Calu3 (cell line): Measurements from ENCODE around the gene WEE2. TPM values are rescaled to one million over a fixed set of nuclear protein-coding genes. Genes with fewer than 3 reads are reported as not detected.

Experiments
- BruUV-seq: library from RNA; stranded (reverse); fragments of 400-500 nt; replicated peaks from 2 replicates; lab custom pipeline; 2021; lab: Mats Ljungman, UMichigan
- CTCF ChIA-PET: fragments of 300-600 bp; sonication (Branson Sonifier 250); formaldehyde crosslinking; loops from one replicate; lab custom pipeline; 2022; ENCODE audit warnings: antibody characterized with exemption; lab: Charles Lee
- DNase-seq: peaks from one replicate; pipeline ENCODE4 v3.0.0; 2022
- H3K27ac Mint-ChIP-seq: one replicate; pipeline ENCODE4 v1.8.0; 2022; ENCODE audit warnings: mixed read lengths; ENCODE audit not compliant: unreplicated experiment
- H3K27me3 Mint-ChIP-seq: one replicate; pipeline ENCODE4 v1.8.0; 2022; ENCODE audit warnings: mixed read lengths; ENCODE audit not compliant: unreplicated experiment
- H3K36me3 Mint-ChIP-seq: one replicate; pipeline ENCODE4 v1.8.0; 2022; ENCODE audit warnings: mild to moderate bottlenecking, moderate library complexity, mixed read lengths; ENCODE audit not compliant: insufficient read depth, unreplicated experiment
- H3K4me1 Mint-ChIP-seq: one replicate; pipeline ENCODE4 v1.8.0; 2022; ENCODE audit warnings: mild to moderate bottlenecking, low read depth, mixed read lengths; ENCODE audit not compliant: unreplicated experiment
- H3K4me3 Mint-ChIP-seq: one replicate; pipeline ENCODE4 v1.8.0; 2022; ENCODE audit warnings: mild to moderate bottlenecking, low read depth, moderate library complexity, mixed read lengths; ENCODE audit not compliant: unreplicated experiment
- H3K9me3 Mint-ChIP-seq: one replicate; pipeline ENCODE4 v1.8.0; 2022; ENCODE audit warnings: low read depth, mixed read lengths; ENCODE audit not compliant: unreplicated experiment
- intact Hi-C: fragments of 100-400 bp; cut with micrococcal nuclease; formaldehyde crosslinking; loops from one replicate; pipeline ENCODE4 v1.10.0; 2022; ENCODE audit not compliant: unreplicated experiment
- total RNA-seq: library from RNA; stranded (reverse); gene quantifications from 2 replicates; pipeline ENCODE4 v1.2.3, GENCODE V29; 2022
- TF ChIP-seq, protein P1 (sequence below): fragments of 200-600 bp; IDR thresholded peaks from one replicate; pipeline ENCODE4 v1.8.0; 2022; ENCODE audit warnings: antibody characterized with exemption; ENCODE audit not compliant: unreplicated experiment

WEE2 gene
- total RNA-seq, 1 experiment from 2014 or later, result not detected

GRCh38 chr7:141722529-141722928 is 14.4 kb downstream of the WEE2 start:
- Mint-ChIP-seq H3K9me3 (no peaks in the 10 kb centered on the region), H3K27me3 (no peaks in the 10 kb centered on the region), H3K36me3 (no peaks in the 10 kb centered on the region), H3K4me3 (no peak overlapping the region), H3K27ac (no peak overlapping the region), H3K4me1 (no peaks in the 10 kb centered on the region)
- CTCF ChIA-PET, result no interaction called here
- DNase-seq, result no peak
- intact Hi-C loops, result no loop called here
- TF ChIP-seq, protein P1, sequence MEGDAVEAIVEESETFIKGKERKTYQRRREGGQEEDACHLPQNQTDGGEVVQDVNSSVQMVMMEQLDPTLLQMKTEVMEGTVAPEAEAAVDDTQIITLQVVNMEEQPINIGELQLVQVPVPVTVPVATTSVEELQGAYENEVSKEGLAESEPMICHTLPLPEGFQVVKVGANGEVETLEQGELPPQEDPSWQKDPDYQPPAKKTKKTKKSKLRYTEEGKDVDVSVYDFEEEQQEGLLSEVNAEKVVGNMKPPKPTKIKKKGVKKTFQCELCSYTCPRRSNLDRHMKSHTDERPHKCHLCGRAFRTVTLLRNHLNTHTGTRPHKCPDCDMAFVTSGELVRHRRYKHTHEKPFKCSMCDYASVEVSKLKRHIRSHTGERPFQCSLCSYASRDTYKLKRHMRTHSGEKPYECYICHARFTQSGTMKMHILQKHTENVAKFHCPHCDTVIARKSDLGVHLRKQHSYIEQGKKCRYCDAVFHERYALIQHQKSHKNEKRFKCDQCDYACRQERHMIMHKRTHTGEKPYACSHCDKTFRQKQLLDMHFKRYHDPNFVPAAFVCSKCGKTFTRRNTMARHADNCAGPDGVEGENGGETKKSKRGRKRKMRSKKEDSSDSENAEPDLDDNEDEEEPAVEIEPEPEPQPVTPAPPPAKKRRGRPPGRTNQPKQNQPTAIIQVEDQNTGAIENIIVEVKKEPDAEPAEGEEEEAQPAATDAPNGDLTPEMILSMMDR, result no peak
- BruUV-seq, result no TSS peak

DNA sequence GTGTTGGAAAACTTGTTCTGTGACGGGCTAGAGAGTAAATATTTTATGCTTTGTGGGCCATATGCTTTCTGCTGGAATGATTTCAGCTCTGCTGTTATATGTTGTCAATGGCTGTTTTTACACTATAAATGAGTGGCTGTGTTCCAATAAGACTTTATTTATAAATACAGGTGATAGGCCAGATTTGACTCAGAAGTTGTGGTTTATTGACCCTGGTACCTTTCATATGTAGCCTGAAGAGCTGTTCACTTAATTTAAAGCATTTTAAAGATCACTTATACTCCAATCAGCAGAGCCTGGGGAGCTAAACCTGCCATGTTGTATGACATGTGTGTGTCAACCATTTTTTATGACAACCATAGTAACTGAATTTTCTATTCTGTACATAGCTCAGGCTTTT is 20.9 kb downstream of the WEE2 start:
- Mint-ChIP-seq H3K27ac (no peak overlapping the region), H3K36me3 (no peaks in the 10 kb centered on the region), H3K27me3 (peaks cover 8% of the 10 kb centered on the region), H3K4me3 (no peak overlapping the region), H3K4me1 (no peaks in the 10 kb centered on the region), H3K9me3 (no peaks in the 10 kb centered on the region)
- no TSS peak for BruUV-seq
- TF ChIP-seq, protein P1, result no peak
- intact Hi-C loops, result no loop called here
- CTCF ChIA-PET, result no interaction called here
- DNase-seq, result no peak

- Mint-ChIP-seq H3K9me3 (no peaks in the 10 kb centered on the region), H3K4me3 (no peak overlapping the region), H3K27me3 (peaks cover 8% of the 10 kb centered on the region), H3K36me3 (no peaks in the 10 kb centered on the region), H3K4me1 (no peaks in the 10 kb centered on the region), H3K27ac (no peak overlapping the region)
- CTCF ChIA-PET, result no interaction called here
- intact Hi-C loops, result no loop called here
- TF ChIP-seq, protein P1, result no peak
- no TSS peak for BruUV-seq
- DNase-seq, result no peak
These were observed 23.5 kb downstream of the WEE2 start for GRCh38 chr7:141731476-141732149.

- CTCF ChIA-PET, result interaction anchor here (1.0 to 1.8 kb wide), 4 partner anchors 49 to 87 kb away, joined by 6 to 17 read pairs (median 8); no protein-coding TSS in a partner anchor
- BruUV-seq, result TSS peak; percentile 68
- Mint-ChIP-seq H3K9me3 (no peaks in the 10 kb centered on the region), H3K27me3 (peaks cover 8% of the 10 kb centered on the region), H3K27ac (peak overlapping the region; percentile 97), H3K36me3 (peaks cover 37% of the 10 kb centered on the region), H3K4me3 (peak overlapping the region; percentile 94), H3K4me1 (peaks cover 24% of the 10 kb centered on the region)
- TF ChIP-seq, protein P1, result no peak
- intact Hi-C loops, result no loop called here
- peak; percentile 9 for DNase-seq
These were observed 29.1 kb downstream of the WEE2 start for GRCh38 chr7:141737118-141737835.
